ENCODE measurements around the gene SEMA3C. TPM values are rescaled to one million over a fixed set of nuclear protein-coding genes. Genes with fewer than 3 reads are reported as not detected.

SEMA3C gene
- total RNA-seq, 2 experiments from 2014 or later: 0.08 TPM

DNA sequence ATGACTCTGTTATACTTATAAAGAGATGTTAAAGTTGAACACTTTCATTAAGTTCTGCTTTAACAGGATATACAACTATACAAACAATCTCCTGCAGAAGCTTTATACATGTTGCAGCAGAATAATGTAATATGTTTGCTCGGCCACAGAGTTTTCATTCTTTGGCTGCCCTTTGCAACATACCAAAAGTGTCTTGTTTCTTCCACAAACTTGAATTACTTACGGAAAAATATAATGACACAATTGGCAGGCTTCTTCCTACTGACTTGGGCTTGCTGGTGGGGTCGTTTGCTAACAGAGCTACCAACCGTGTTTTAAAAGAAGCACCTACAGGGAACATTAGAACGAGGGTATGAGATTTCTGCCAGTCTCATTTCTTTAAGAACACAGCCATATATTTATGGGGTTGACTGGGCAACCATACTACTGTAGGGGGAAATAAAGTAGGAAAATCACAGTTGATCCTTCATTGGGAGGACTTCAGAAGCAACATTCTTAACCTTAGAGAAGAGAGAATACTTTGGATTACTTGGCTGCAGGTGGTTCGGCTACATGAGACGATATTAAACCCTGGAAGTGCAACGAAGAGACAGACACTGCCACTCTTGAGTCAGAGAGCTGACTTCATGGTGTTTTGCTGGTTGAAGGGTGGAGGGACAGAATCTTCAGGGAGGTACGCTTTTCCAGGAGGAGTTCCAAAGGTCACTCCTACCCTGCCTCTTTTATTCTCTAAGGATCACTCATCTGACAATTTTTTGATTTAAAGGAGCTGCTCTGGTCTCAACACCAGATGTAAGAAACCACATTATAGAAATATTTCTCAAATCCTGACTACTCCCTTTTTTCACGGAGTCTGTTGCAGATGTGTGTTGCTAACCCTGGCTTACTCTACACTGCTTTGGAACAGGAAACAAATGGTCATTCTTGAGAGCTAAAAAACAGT lies 123.9 kb downstream of the SEMA3C start:
- H3K27ac Mint-ChIP-seq: no peak overlapping the region
- Histone ChIP-seq H3K27ac (ENCODE audit: low read depth in 1 of 2, low read length in 2 of 2) (no peak overlapping the region), H3K4me1 (ENCODE audit: insufficient read depth, low read length) (no peaks in the 10 kb centered on the region), H3K36me3 (ENCODE audit: insufficient read depth, low read length) (no peaks in the 10 kb centered on the region), H3K4me3 (ENCODE audit: low read length) (no peak overlapping the region), H3K27me3 (ENCODE audit: control insufficient read depth in 1 of 2, insufficient read depth in 2 of 2, low read length in 2 of 2) (no peaks in the 10 kb centered on the region), H3K9me3 (ENCODE audit: control insufficient read depth in 1 of 2, insufficient read depth in 1 of 2, low read length in 2 of 2) (peaks cover 0 to 4% of the 10 kb centered on the region in 2 experiments)
- H3K36me3 Mint-ChIP-seq (ENCODE audit: low read depth): no peaks in the 10 kb centered on the region
- no peak for ATAC-seq (ENCODE audit: poor library complexity)
- H3K4me1 Mint-ChIP-seq (ENCODE audit: low read depth): no peaks in the 10 kb centered on the region
- H3K27me3 Mint-ChIP-seq: no peaks in the 10 kb centered on the region
- DNase-seq: no peak
- TF ChIP-seq, protein P1, sequence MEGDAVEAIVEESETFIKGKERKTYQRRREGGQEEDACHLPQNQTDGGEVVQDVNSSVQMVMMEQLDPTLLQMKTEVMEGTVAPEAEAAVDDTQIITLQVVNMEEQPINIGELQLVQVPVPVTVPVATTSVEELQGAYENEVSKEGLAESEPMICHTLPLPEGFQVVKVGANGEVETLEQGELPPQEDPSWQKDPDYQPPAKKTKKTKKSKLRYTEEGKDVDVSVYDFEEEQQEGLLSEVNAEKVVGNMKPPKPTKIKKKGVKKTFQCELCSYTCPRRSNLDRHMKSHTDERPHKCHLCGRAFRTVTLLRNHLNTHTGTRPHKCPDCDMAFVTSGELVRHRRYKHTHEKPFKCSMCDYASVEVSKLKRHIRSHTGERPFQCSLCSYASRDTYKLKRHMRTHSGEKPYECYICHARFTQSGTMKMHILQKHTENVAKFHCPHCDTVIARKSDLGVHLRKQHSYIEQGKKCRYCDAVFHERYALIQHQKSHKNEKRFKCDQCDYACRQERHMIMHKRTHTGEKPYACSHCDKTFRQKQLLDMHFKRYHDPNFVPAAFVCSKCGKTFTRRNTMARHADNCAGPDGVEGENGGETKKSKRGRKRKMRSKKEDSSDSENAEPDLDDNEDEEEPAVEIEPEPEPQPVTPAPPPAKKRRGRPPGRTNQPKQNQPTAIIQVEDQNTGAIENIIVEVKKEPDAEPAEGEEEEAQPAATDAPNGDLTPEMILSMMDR (IDR thresholded peaks at IDR 0.05): no peak
- ChIA-PET POLR2A (no interaction called here), CTCF (no interaction called here)
- intact Hi-C loops (cut with DNase I, micrococcal nuclease): no loop called here
- no peak overlapping the region for H3K4me3 Mint-ChIP-seq
- peaks cover 2% of the 10 kb centered on the region for H3K9me3 Mint-ChIP-seq

DNA sequence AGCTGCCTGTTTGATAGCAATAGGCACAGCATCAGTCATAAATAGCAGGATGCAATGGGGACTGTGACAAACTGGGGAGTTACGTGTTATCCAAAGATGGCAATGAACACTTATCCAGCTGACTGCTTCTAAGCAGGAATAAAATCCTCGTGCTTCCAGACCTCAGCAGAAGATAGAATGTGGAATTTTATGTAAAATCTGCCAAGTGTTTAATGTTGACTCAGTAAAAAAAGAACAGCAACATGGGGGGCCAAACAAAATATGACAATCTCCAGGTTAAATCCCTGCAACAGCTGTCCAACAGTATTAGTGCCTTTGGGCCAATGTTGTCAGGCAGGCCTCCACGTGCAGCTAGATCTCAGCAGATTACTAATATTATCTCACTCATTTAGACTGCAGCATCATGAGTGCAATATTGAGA lies 127.3 kb downstream of the SEMA3C start:
- Mint-ChIP-seq H3K4me3 (no peak overlapping the region), H3K27me3 (no peaks in the 10 kb centered on the region), H3K36me3 (ENCODE audit: low read depth) (no peaks in the 10 kb centered on the region), H3K9me3 (peaks cover 2% of the 10 kb centered on the region), H3K4me1 (ENCODE audit: low read depth) (no peaks in the 10 kb centered on the region), H3K27ac (no peak overlapping the region)
- Histone ChIP-seq H3K27ac (ENCODE audit: low read depth in 1 of 2, low read length in 2 of 2) (no peak overlapping the region), H3K4me3 (ENCODE audit: low read length) (no peak overlapping the region), H3K27me3 (ENCODE audit: control insufficient read depth in 1 of 2, insufficient read depth in 2 of 2, low read length in 2 of 2) (no peaks in the 10 kb centered on the region), H3K4me1 (ENCODE audit: insufficient read depth, low read length) (no peaks in the 10 kb centered on the region), H3K9me3 (ENCODE audit: control insufficient read depth in 1 of 2, insufficient read depth in 1 of 2, low read length in 2 of 2) (no peaks in the 10 kb centered on the region), H3K36me3 (ENCODE audit: insufficient read depth, low read length) (no peaks in the 10 kb centered on the region)
- ChIA-PET POLR2A (no interaction called here), CTCF (no interaction called here)
- DNase-seq (no peak), ATAC-seq (ENCODE audit: poor library complexity) (no peak)
- TF ChIP-seq, protein P1 (IDR thresholded peaks at IDR 0.05): no peak
- intact Hi-C loops (cut with DNase I, micrococcal nuclease): no loop called here

DNA sequence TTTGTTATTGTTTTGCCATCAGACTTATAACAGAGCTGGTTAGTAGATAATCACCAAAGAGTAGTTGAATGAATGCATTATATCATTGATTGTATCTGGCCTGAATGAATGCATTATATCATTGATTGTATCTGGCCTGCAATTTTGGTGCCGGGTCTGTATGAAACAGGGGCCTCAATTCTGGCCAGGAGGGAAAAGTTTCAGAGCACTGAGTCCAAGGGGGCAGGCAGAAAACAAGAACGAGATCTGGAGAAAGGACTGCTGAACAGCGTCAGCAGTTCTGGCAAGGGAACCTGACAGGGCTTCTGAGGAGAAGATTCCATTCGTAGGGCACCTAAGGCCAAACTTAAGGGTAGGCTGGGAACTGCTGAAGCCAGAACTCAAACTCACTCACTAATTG lies 128.0 kb downstream of the SEMA3C start:
- no peaks in the 10 kb centered on the region for H3K27me3 ChIP-seq (ENCODE audit: control insufficient read depth in 1 of 2, insufficient read depth in 2 of 2, low read length in 2 of 2)
- H3K27ac ChIP-seq (ENCODE audit: low read depth in 1 of 2, low read length in 2 of 2): no peak overlapping the region
- no peaks in the 10 kb centered on the region for H3K36me3 Mint-ChIP-seq (ENCODE audit: low read depth)
- no peak overlapping the region for H3K4me3 ChIP-seq (ENCODE audit: low read length)
- ChIA-PET CTCF (no interaction called here), POLR2A (no interaction called here)
- H3K4me1 ChIP-seq (ENCODE audit: insufficient read depth, low read length): no peaks in the 10 kb centered on the region
- H3K9me3 ChIP-seq (ENCODE audit: control insufficient read depth in 1 of 2, insufficient read depth in 1 of 2, low read length in 2 of 2): no peaks in the 10 kb centered on the region
- intact Hi-C loops (cut with DNase I, micrococcal nuclease): no loop called here
- TF ChIP-seq, protein P1 (IDR thresholded peaks at IDR 0.05): no peak
- no peaks in the 10 kb centered on the region for H3K27me3 Mint-ChIP-seq
- H3K36me3 ChIP-seq (ENCODE audit: insufficient read depth, low read length): no peaks in the 10 kb centered on the region
- no peak for ATAC-seq (ENCODE audit: poor library complexity)
- no peak overlapping the region for H3K27ac Mint-ChIP-seq
- peaks cover 2% of the 10 kb centered on the region for H3K9me3 Mint-ChIP-seq
- no peak overlapping the region for H3K4me3 Mint-ChIP-seq
- DNase-seq: no peak
- no peaks in the 10 kb centered on the region for H3K4me1 Mint-ChIP-seq (ENCODE audit: low read depth)

Data from CD4-positive, alpha-beta T cell (primary cell).